Umbilical cord (tissue), 2 donors: Measurements from ENCODE around the gene CSPG5. TPM values are rescaled to one million over a fixed set of nuclear protein-coding genes. Genes with fewer than 3 reads are reported as not detected.

Experiments
- DNase-seq: peaks from one replicate; pipeline ENCODE4 v3.0.0-alpha.2; 2015; ENCODE audit warnings: low spot score
- total RNA-seq: library from RNA; depleted of rRNA; stranded (reverse); fragments of >200 nt; gene quantifications from one replicate; pipeline ENCODE4 v1.2.3, GENCODE V29; 2014; ENCODE audit warnings: low replicate concordance; ENCODE audit not compliant: insufficient read depth

Gene CSPG5
- total RNA-seq, 1 donor from 2014 or later = 18.1 TPM

DNA sequence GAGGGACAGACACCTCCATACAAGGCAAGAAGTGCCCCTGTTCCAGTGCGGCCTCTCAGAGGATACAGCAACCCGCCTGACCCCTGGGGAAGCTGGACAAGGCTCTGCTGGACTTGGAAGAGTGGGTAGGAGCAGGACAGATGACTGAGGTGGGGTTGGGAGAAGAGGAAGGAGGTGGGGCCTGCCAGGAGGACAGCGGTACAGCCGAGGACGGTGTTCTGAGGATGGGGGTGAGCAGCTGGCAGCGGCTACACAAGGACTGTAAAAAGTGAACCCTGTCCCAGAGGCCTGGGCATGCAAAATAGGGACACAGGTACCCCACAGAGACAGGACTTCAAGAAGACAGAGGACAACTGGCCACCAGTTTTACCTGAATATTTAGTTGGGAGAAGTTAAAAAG, 41.7 kb downstream of the CSPG5 start:
- DNase-seq = no peak

DNA sequence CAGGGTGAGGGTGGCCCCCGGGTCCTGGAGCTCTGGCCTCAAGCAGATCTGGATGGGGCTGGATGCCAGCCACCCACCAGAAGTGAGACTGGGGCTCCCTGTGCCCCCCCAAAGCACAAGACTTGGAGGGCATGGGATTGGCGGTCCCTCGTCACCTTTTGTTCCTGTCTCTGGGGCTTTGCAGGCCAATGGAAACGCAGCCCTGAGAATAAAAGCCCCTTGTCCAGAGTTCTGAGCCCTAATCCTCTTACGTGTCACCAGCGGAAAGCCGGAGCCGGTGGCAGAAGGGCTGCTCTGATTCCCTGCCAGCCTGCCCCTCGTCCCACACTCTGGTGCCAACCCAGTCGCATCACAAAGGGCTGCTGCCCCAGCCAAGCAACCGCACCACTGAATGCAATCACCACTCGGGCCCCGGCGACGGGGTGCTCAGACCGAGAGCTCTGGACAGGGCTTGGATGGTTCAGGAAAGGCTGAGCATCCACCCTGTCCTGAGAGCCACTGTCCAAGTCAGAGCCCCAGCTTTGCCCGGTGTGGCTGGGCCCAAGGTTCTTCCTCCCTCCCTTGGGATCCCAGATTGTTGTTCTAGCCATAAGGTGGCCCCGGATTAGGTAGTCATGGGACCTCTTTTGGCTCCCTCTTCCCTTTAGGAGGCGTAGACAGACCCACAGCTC, 42.3 kb downstream of the CSPG5 start:
- no peak for DNase-seq

DNA sequence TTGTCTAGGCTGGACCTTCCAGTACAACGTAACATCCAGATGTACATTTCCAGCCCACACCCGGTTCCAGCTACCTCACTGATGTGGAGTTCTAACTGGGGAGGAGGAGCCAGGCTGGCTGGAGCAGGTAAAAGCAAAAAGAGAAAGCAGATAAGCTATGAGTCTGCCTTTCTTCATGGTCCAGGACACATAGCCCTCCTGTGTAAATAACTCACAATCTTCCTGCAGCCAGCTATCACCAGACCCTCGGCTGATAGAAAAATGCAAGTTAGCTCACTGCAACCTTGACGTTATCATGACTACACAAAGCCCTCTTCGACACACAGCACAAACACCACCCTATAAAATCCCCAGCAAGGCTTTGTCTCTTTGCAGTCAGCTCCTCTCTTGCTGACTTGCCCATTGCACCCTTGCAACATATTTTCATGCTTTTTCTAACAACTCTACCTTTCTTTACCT, 44.6 kb downstream of the CSPG5 start:
- DNase-seq = no peak

DNA sequence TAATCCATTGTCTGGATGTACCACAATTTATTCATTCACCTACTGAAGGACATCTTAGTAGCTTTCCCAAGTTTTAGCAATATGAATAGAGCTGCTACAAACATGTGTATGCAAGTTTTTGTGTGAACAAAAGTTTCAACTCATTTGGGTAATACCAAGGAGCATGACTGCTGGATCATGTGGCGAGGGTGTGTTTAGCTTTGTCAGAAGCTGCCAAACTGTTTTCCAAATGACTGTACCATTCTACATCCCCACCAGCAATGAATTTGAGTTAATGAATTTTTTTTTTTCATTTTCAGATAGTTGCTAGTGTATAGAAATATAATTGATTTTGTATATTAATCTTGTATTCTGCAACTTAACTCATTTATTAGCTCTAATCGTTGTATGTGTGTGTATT, 45.2 kb downstream of the CSPG5 start:
- DNase-seq = no peak

DNA sequence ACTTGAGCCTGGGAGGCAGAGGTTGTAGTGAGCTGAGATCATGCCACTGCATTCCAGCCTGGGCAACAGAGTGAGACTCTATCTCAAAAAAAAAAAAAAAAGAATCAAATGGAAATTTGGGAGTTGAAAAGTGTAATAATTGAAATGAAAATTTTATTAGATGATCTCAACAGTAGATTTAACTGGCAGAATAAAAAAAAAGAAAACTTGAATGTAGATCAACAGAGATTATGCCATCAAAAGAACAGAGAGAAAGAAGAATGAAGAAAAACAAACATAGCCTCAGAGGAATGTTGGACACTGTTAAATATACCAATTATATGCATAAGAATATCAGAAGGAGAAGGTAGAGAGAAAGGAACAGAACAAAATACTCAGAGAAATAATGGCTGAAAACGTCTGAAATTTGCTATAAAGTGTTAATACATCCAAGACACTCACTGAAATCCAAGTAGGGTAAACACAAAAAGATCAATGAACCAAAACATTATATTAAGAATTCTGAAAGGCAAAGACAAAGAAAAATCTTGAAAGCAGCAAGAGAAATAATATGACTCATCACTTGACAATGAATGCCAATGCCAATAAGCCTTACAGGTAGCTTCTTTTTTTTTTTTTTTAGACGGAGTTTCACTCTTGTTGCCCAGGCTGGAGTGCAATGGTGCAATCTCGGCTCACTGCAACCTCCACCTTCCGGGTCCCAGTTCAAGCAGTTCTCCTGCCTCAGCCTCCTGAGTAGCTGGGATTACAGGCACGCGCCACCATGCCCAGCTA, 50.5 kb downstream of the CSPG5 start:
- no peak for DNase-seq

DNA sequence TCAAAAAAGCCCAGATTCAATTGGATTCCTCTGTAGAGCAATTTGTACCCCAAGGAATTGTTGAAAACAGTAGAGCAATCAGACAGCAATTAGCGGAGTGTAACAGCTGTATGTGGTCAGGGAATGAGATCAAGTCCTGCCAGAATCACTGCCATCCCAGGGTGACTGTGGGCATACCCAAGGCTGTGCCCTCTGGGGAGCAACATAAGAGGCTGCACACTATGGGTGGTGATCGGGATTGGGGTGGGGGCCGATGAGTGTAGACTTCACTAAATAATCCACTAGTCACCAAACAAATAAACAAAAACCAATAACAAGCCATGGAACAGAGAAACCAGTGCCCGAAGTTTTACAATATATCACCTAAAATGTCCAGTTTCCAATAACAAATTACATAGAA, 53.0 kb downstream of the CSPG5 start:
- no peak for DNase-seq

DNA sequence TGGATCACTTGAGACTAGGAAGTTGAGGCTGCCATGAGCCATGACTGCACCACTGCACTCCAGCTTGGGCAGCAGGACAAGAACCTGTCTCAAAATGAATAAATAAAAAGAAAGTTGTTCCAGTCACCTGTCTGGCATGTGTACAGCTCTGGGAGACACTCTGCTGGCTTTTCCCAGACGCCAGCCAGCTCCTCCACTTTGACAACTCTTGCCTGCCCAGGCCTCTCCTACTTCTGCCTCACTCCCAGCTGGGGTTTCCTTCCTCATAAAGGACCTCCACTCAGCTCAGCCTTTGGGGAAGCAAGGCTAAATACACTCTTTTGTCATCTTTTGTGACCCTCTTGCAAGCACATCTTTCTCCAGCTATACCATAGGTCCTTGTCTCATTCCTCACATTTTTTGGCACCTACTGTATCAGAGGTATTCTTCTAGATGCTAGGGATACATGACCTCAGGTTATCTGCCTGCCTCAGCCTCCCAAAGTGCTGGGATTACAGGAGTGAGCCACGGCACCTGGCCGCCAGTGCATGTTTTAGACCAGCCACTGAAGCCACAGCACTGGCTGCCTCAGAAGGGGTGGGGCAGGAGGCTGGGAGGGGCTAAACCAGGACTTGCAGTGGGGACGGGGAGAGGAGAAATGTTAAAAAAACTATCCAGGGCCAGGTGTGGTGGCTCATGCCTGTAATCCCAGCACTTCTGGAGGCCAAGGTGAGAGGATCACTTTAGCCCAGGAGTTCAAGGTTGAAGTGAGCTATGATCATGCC, 55.2 kb downstream of the CSPG5 start:
- DNase-seq = no peak

DNA sequence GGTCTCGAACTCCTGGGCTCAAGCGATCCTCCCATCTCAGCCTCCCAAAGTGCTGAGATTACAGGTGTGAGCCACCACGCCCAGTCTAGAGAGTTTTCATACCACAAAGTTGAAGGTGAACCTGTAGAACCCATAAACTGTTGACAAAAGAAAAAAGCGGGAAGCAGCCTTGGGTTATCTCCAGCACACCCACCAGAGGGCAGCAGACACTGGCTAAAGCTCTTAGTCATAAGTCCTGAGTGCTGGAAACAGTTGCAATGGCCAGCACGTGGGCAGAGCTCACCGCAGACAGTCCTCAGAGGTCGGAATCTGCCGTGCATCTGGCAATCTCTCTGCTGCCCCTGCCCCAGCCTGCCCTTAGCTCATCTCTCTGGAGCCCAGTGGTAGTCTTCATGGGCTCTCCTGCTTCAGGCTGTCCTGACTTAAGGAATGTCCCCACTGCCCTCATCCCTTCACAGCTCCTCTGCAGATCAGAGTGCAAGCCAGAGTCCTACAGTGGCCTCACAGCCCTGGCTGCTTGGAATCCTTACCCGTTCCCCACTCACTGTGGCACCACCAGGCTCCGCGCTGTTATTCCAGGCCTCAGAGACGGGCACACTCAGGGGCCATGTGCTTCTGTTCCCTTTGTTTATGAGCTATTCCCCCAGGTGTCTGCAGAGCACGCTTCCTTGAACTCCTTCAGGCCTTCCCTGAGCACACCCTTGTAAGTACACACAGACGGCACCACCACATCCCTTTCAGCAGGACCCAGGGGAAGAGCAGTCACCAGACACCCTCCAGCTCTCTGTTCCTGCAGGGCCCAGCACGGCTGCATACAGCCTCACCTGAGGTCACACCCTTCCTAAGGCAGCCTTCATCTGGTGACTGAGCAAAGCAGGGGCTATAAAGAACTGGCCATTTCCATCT, 56.3 kb downstream of the CSPG5 start:
- DNase-seq = peak; percentile 90

DNA sequence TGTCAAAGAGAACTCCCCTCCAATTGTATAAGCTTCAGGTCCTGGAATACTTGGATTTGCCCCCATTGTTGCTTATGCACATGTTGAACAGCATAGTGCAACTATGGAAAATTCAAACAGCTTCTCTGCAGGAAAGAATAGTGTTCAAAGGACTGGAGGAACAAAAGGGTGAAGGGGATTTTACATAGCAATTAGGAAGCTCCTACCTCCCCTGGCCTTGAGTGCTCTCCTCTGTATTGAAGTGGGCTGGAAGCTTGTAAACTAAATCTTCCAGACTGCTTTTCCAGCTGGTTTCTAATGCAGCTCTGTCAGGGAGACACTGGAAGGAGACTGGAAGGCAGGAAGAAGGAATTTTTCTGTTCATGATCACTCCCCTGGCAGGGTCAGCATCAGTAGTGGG, 57.9 kb downstream of the CSPG5 start:
- DNase-seq = no peak

DNA sequence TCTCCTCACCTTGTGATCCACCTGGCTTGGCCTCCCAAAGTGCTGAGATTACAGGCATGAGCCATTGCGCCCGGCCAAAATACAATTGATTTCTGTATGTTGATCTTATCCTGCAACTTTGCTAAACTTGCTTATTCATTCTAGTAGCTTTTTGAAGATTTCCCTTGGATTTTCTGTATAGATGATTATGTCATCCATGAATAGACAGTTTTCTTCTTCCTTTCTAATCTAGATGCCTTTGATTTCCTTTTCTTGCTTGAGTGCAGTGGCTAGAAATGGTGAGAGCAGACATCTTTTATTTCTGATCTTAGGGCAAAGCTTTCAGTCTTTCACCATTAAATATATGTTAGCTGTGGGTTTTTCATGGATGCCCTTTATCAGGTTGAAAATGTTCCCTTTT, 60.7 kb downstream of the CSPG5 start:
- no peak for DNase-seq

DNA sequence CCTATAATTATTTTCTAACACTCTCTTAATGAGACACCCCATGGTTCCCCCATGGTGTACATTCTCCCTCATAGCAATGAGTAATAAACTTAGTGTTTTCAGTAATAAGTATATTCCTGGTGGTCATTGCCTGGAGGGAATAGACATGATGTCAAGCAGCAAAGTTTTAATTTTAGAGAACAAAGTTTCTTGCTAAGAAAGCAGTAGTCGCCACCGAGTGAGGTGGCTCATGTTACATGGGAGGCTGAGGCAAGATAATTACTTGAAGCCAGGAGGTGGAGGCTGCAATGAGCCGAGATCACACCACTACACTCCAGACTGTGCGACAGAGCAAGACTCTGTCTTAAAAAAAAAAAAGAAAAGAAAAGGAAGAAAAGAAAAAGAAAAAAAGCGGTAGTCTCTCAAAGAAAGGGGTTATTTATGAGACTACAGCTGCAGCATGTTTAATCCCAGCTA, 62.8 kb downstream of the CSPG5 start:
- no peak for DNase-seq

DNA sequence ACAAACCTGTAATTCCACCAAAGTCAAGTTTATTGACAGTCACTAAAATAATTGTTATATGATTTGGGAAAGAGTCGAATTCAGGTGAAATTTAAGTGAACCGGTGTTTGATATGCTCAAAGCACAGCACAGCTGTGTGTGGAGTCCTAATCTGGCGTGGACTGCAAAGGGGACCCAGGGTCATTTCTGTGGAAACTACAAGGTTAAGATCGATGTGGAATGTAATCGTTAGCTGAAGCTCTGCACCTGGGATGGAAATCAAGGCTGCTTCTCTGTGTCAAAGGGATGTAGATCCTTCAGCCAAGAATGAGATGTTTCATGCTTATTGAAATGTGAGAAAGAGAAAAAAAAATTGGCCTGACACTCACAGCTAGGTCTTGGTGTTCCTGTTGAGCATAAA, 63.6 kb downstream of the CSPG5 start:
- DNase-seq = no peak

DNA sequence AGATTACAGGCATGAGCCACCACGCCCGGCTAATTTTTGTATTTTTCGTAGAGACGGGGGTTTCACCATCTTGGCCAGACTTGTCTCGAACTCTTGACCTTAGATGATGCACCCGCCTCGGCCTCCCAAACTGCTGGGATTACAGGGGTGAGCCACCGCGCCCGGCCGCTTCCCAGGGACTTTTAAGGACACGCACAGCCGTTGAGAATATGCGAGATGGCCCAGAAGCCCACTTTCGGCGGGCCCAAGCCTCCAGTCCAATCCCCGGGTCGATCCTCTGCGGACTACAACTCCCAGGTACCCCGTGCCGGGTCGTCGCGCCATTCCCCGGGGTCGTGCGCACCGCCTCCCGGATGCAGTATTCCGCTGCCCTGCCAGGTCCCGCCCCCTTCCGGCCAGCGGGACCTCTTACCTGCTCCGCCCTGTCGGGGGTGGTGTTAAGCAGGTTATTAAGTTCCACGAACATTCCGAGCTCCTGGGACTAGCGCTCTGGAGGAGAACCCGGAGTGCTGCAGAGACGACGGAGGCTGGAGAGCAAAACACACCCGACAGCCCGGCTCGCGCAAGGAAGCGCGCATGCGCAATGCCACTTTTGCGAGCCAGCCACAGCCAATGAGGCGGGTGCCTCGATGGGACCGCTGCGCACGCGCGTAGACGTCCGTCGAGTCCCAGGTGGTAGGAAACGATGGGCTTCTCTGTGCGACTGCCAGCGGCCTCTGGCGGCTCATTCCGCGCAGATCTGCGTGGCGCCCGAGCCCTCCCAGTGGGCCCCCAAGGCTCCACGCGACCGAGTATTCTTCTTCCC, 65.3 kb downstream of the CSPG5 start, which contains the start of gene ELP6:
TSS of gene ELP6 (minus strand) at position 588 of the 805 bp plus-strand sequence. CDS start at position 466, 122 bp downstream.
- peak; percentile 98 for DNase-seq

DNA sequence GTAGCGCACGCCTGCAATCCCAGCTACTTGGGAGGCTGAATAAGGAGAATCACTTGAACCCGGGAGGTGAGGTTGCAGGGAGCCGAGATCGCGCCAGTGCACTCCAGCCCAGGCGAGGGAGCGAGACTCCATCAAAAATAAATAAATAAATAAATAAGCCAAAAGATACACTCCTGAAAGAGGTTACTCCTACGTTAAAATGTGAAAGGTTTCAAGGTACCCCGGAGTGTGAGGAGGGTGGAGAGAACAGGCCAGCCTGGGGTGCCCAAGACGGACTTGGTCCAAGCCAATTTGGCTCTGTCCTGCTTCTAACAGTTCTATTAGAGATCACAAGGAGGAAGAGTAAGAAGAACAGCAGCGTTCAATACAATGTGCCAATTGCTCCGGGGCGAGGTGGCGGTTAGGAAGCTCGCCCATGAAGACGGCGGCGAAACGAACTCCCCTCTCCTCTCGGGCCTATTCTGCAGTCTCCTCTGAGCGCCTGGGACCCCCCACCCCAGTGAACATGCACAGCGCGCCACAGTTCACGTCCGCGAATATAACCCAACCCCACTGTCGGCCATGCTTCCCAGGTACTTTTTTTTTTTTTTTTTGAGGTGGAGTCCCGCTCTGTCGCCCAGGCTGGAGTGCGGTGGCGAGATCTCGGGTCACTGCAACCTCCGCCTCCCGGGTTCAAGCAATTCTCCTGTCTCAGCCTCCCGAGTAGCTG, 66.1 kb downstream of the CSPG5 start:
- peak; percentile 24 for DNase-seq

Other genes starting within 250 kb of the CSPG5 start
- 18.8 TPM for gene PTPN23, start 197.8 kb downstream of the CSPG5 start, total RNA-seq
- 44.8 TPM for gene SCAP, start 102.9 kb downstream of the CSPG5 start, total RNA-seq
- gene ELP6, start 65.2 kb downstream of the CSPG5 start, total RNA-seq = 11.3 TPM
- 46.2 TPM for gene SMARCC1, start 203.0 kb upstream of the CSPG5 start, total RNA-seq
- 41.2 TPM for gene DHX30, start 224.3 kb upstream of the CSPG5 start, total RNA-seq